ENCODE results near the gene CCDC187.

Gene CCDC187

GRCh38 chr9:136252846-136253245 lies 51.0 kb downstream of the CCDC187 start:
- no peak overlapping the region for H3K4me3 Mint-ChIP-seq
- ATAC-seq (no peak), DNase-seq (no peak)
- H3K9me3 Mint-ChIP-seq, result no peaks in the 10 kb centered on the region
- H3K27me3 Mint-ChIP-seq, result no peaks in the 10 kb centered on the region
- no peaks in the 10 kb centered on the region for H3K36me3 Mint-ChIP-seq (ENCODE audit: low read depth)
- no peak overlapping the region for H3K27ac Mint-ChIP-seq
- H3K4me1 Mint-ChIP-seq, result no peaks in the 10 kb centered on the region

GRCh38 chr9:136252281-136252680 lies 51.6 kb downstream of the CCDC187 start:
- H3K4me3 Mint-ChIP-seq, result no peak overlapping the region
- ATAC-seq, result no peak
- H3K27me3 Mint-ChIP-seq, result no peaks in the 10 kb centered on the region
- no peak overlapping the region for H3K27ac Mint-ChIP-seq
- no peaks in the 10 kb centered on the region for H3K4me1 Mint-ChIP-seq
- H3K36me3 Mint-ChIP-seq (ENCODE audit: low read depth), result no peaks in the 10 kb centered on the region
- no peaks in the 10 kb centered on the region for H3K9me3 Mint-ChIP-seq
- no peak for DNase-seq

- DNase-seq, result no peak
- no peaks in the 10 kb centered on the region for H3K4me1 Mint-ChIP-seq
These were observed 52.4 kb downstream of the CCDC187 start for GRCh38 chr9:136251264-136252115.

GRCh38 chr9:136250676-136251075 lies 53.2 kb downstream of the CCDC187 start:
- no peak for DNase-seq
- Mint-ChIP-seq H3K9me3 (no peaks in the 10 kb centered on the region), H3K27me3 (no peaks in the 10 kb centered on the region), H3K4me1 (peaks cover 4% of the 10 kb centered on the region), H3K27ac (no peak overlapping the region), H3K36me3 (ENCODE audit: low read depth) (no peaks in the 10 kb centered on the region), H3K4me3 (no peak overlapping the region)
- ATAC-seq, result no peak

More at GRCh38 chr9:136251264-136252115, 52.4 kb downstream of the CCDC187 start:
- H3K27ac Mint-ChIP-seq, result no peak overlapping the region
- no peaks in the 10 kb centered on the region for H3K9me3 Mint-ChIP-seq
- no peaks in the 10 kb centered on the region for H3K36me3 Mint-ChIP-seq (ENCODE audit: low read depth)
- H3K27me3 Mint-ChIP-seq, result no peaks in the 10 kb centered on the region
- H3K4me3 Mint-ChIP-seq, result no peak overlapping the region
- ATAC-seq, result no peak

GRCh38 chr9:136249877-136250559 lies 53.9 kb downstream of the CCDC187 start:
- no peak for DNase-seq
- Mint-ChIP-seq H3K27ac (no peak overlapping the region), H3K36me3 (ENCODE audit: low read depth) (no peaks in the 10 kb centered on the region), H3K9me3 (no peaks in the 10 kb centered on the region), H3K4me3 (no peak overlapping the region), H3K27me3 (no peaks in the 10 kb centered on the region), H3K4me1 (peaks cover 4% of the 10 kb centered on the region)
- ATAC-seq, result no peak

- Mint-ChIP-seq H3K27me3 (no peaks in the 10 kb centered on the region), H3K4me1 (peaks cover 12% of the 10 kb centered on the region), H3K36me3 (ENCODE audit: low read depth) (no peaks in the 10 kb centered on the region), H3K9me3 (no peaks in the 10 kb centered on the region), H3K4me3 (no peak overlapping the region), H3K27ac (no peak overlapping the region)
- ATAC-seq, result no peak
- no peak for DNase-seq
These were observed 54.7 kb downstream of the CCDC187 start for GRCh38 chr9:136248951-136249876.

GRCh38 chr9:136247947-136248637 lies 55.8 kb downstream of the CCDC187 start:
- H3K4me3 Mint-ChIP-seq, result no peak overlapping the region
- ATAC-seq, result no peak
- H3K9me3 Mint-ChIP-seq, result no peaks in the 10 kb centered on the region
- H3K4me1 Mint-ChIP-seq, result peaks cover 23% of the 10 kb centered on the region
- no peak for DNase-seq
- H3K27ac Mint-ChIP-seq, result no peak overlapping the region
- H3K36me3 Mint-ChIP-seq (ENCODE audit: low read depth), result peaks cover 6% of the 10 kb centered on the region
- H3K27me3 Mint-ChIP-seq, result no peaks in the 10 kb centered on the region

- H3K27ac Mint-ChIP-seq, result no peak overlapping the region
- no peaks in the 10 kb centered on the region for H3K9me3 Mint-ChIP-seq
- H3K36me3 Mint-ChIP-seq (ENCODE audit: low read depth), result peaks cover 6% of the 10 kb centered on the region
- H3K4me1 Mint-ChIP-seq, result peaks cover 28% of the 10 kb centered on the region
- ATAC-seq (no peak), DNase-seq (no peak)
- no peak overlapping the region for H3K4me3 Mint-ChIP-seq
- no peaks in the 10 kb centered on the region for H3K27me3 Mint-ChIP-seq
These were observed 56.4 kb downstream of the CCDC187 start for GRCh38 chr9:136247551-136247916.

GRCh38 chr9:136246849-136247550 lies 56.9 kb downstream of the CCDC187 start:
- Mint-ChIP-seq H3K27ac (no peak overlapping the region), H3K36me3 (ENCODE audit: low read depth) (peaks cover 8% of the 10 kb centered on the region), H3K9me3 (no peaks in the 10 kb centered on the region), H3K27me3 (no peaks in the 10 kb centered on the region), H3K4me3 (no peak overlapping the region), H3K4me1 (peaks cover 31% of the 10 kb centered on the region)
- ATAC-seq (no peak), DNase-seq (no peak)

GRCh38 chr9:136245219-136246150 lies 58.4 kb downstream of the CCDC187 start, which contains the start of gene QSOX2:
TSS of gene QSOX2 (minus strand) at chr9:136245812. CDS start at chr9:136245803, 9 bp downstream.
- Mint-ChIP-seq H3K9me3 (no peaks in the 10 kb centered on the region), H3K4me3 (peak within 1 kb of the TSS; percentile 88), H3K27me3 (no peaks in the 10 kb centered on the region), H3K36me3 (ENCODE audit: low read depth) (peaks cover 11% of the 10 kb centered on the region), H3K27ac (peak within 1 kb of the TSS; percentile 83), H3K4me1 (peaks cover 45% of the 10 kb centered on the region)
- DNase-seq, result peak; percentile 86
- peak; percentile 26 for ATAC-seq

GRCh38 chr9:136244969-136245218 lies 59.0 kb downstream of the CCDC187 start:
- Mint-ChIP-seq H3K27ac (peak overlapping the region; percentile 83), H3K4me1 (peaks cover 45% of the 10 kb centered on the region), H3K4me3 (peak overlapping the region; percentile 88), H3K36me3 (ENCODE audit: low read depth) (peaks cover 11% of the 10 kb centered on the region), H3K9me3 (no peaks in the 10 kb centered on the region), H3K27me3 (no peaks in the 10 kb centered on the region)
- DNase-seq (no peak), ATAC-seq (no peak)

- H3K9me3 Mint-ChIP-seq, result no peaks in the 10 kb centered on the region
- H3K36me3 Mint-ChIP-seq (ENCODE audit: low read depth), result peaks cover 11% of the 10 kb centered on the region
- DNase-seq (peak; percentile 74), ATAC-seq (peak; percentile 79)
- no peaks in the 10 kb centered on the region for H3K27me3 Mint-ChIP-seq
- H3K4me1 Mint-ChIP-seq, result peaks cover 49% of the 10 kb centered on the region
- H3K4me3 Mint-ChIP-seq, result peak overlapping the region; percentile 88
- peak overlapping the region; percentile 83 for H3K27ac Mint-ChIP-seq
These were observed 59.5 kb downstream of the CCDC187 start for GRCh38 chr9:136244122-136244968.
